AG04450 (cell line): ENCODE data around the gene SERTAD4. TPM values are rescaled to one million over a fixed set of nuclear protein-coding genes. Genes with fewer than 3 reads are reported as not detected.
A peak's percentile ranks its signal among the peaks of the same experiment; 100 is the strongest.

Experiments
- CTCF ChIA-PET: fragments of 300-600, 350-600 bp; formaldehyde crosslinking; extraction: SDS; loops from one replicate; lab custom pipeline; 2022; ENCODE audit warnings: antibody characterized with exemption, inconsistent platforms; lab: Charles Lee
- POLR2A ChIA-PET: fragments of 350-600 bp; formaldehyde crosslinking; extraction: SDS; loops from one replicate; lab custom pipeline; 2021; ENCODE audit warnings: antibody characterized with exemption, inconsistent platforms; lab: Yijun Ruan, JAX
- DNase-seq: peaks from one replicate; pipeline ENCODE4 v3.0.0-alpha.2; 2011; ENCODE audit warnings: low read depth, low spot score
- H3K27ac ChIP-seq: one replicate; pipeline ENCODE4 v1.5.1; 2012; ENCODE audit warnings: low read depth, low read length, control low read depth
- H3K27me3 ChIP-seq: one replicate; pipeline ENCODE4 v1.6.0; 2012; ENCODE audit warnings: low read length; ENCODE audit not compliant: control insufficient read depth, insufficient read depth
- H3K4me3 ChIP-seq: 2 replicates; pipeline ENCODE4 v1.5.1; 2011; ENCODE audit warnings: mild to moderate bottlenecking, low read depth, low read length, control low read depth
- H3K9me3 ChIP-seq: 2 replicates; pipeline ENCODE4 v1.5.1; 2012; ENCODE audit warnings: low read length; ENCODE audit not compliant: control insufficient read depth, insufficient read depth
- CTCF ChIP-seq: IDR thresholded peaks from 2 replicates; pipeline ENCODE4 v1.5.1; 2011; ENCODE audit warnings: low read depth, low read length, control low read depth, inconsistent platforms
- polyA plus RNA-seq: library from polyadenylated mRNA; depleted of rRNA; stranded (reverse); fragments of >200 nt; gene quantifications from 2 replicates; pipeline ENCODE4 v1.2.3, GENCODE V29; 2011; rRNA removed

Gene SERTAD4
- polyA plus RNA-seq, 1 experiment, result 1.7 TPM

- ChIA-PET POLR2A (interaction anchor here (0.6 kb wide), 1 partner anchor 55 kb away, joined by 3 read pairs; no protein-coding TSS in a partner anchor), CTCF (interaction anchor here (0.6 to 2.2 kb wide), 3 partner anchors 25 to 305 kb away, joined by 3 to 6 read pairs (median 3); no protein-coding TSS in a partner anchor)
- DNase-seq, result no peak
- Histone ChIP-seq H3K9me3 (no peaks in the 10 kb centered on the region; the same call in 1 of the 2 replicates), H3K27me3 (peaks cover 44% of the 10 kb centered on the region), H3K4me3 (no peak overlapping the region), H3K27ac (peak overlapping the region; percentile 47)
- TF ChIP-seq CTCF, result no peak
These were observed 62.6 kb downstream of the SERTAD4 start for GRCh38 chr1:210294999-210295745.

Other genes starting within 250 kb of the SERTAD4 start
- 4.8 and 5.1 TPM in 2 replicates for gene HHAT, start 96.1 kb downstream of the SERTAD4 start, polyA plus RNA-seq